Small intestine (tissue), 7 donors: Measurements from ENCODE around the gene PEX1. TPM values are rescaled to one million over a fixed set of nuclear protein-coding genes. Genes with fewer than 3 reads are reported as not detected.
"Not testable (repeated sequence)": the region's sequence is repeated elsewhere in the genome, so short reads cannot be mapped to it uniquely, and the experiment has no call there.

ENCODE experiments used
- DNase-seq, 2 donors: peaks; one replicate each; pipeline versions ENCODE4 v3.0.0 to v3.0.0-alpha.2; 2013
- FAIRE-seq: peaks from 2 replicates; lab custom pipeline; 2012; peaks lifted over from hg19 to GRCh38; lab: Jason Lieb, UNC
- H3K27ac ChIP-seq, 3 donors: one replicate each; pipeline ENCODE4 v1.5.1; 2013; ENCODE audit warnings: low read length in 2 of 3, mild to moderate bottlenecking in 2 of 3, control low read depth in 1 of 3, inconsistent platforms in 1 of 3, low read depth in 1 of 3, moderate library complexity in 1 of 3
- H3K27me3 ChIP-seq, 3 donors: one replicate each; pipeline ENCODE4 v1.6.1; 2013; ENCODE audit warnings: low read length in 3 of 3, inconsistent platforms in 1 of 3; ENCODE audit not compliant: control insufficient read depth in 3 of 3, insufficient read depth in 3 of 3
- H3K36me3 ChIP-seq, 3 donors: one replicate each; pipeline ENCODE4 v1.6.1; 2013; ENCODE audit warnings: low read length in 3 of 3, inconsistent platforms in 1 of 3, low read depth in 1 of 3, mild to moderate bottlenecking in 1 of 3, moderate library complexity in 1 of 3; ENCODE audit not compliant: control insufficient read depth in 3 of 3, insufficient read depth in 2 of 3
- H3K4me1 ChIP-seq, 3 donors: one replicate each; pipeline ENCODE4 v1.6.1; 2013; ENCODE audit warnings: low read length in 2 of 3, inconsistent platforms in 1 of 3, low read depth in 1 of 3, mild to moderate bottlenecking in 1 of 3, moderate library complexity in 1 of 3; ENCODE audit not compliant: control insufficient read depth in 3 of 3, insufficient read depth in 2 of 3
- H3K4me3 ChIP-seq, 3 donors: one replicate each; pipeline ENCODE4 v1.5.1; 2013; ENCODE audit warnings: low read length in 3 of 3, control low read depth in 1 of 3, inconsistent platforms in 1 of 3, low read depth in 1 of 3, mild to moderate bottlenecking in 1 of 3, moderate library complexity in 1 of 3
- H3K9me3 ChIP-seq, 2 donors: one replicate each; pipeline ENCODE4 v1.6.1; 2013; ENCODE audit warnings: low read depth in 1 of 2, low read length in 1 of 2; ENCODE audit not compliant: control insufficient read depth in 2 of 2, insufficient read depth in 1 of 2
- WGBS, 3 donors: extraction: QIAGEN DNeasy Blood & Tissue Kit; methylation state at CpG; one replicate each; pipeline ENCODE4 v1.1.7; 2013; 5-methylcytosine and 5-hydroxymethylcytosine counted together
- polyA plus RNA-seq, 4 donors: library from polyadenylated mRNA; stranded (reverse) in 3 of 4; unstranded in 1 of 4; fragments of 200-250 nt in 3 of 4; fragments of 120-200 nt in 1 of 4; gene quantifications; one replicate each; pipeline versions ENCODE4 v1.2.1 to v1.2.3, GENCODE V29; 2013
- donor health status: healthy with polysubstance abuse.
- donor health status: control.
- donor health status: control.
- donor health status: Bipolar disorder and iron deficiency.
- donor health status: healthy.

PEX1 gene
- polyA plus RNA-seq, 4 donors: 9.2 to 36.5 (median 12.0) TPM

DNA sequence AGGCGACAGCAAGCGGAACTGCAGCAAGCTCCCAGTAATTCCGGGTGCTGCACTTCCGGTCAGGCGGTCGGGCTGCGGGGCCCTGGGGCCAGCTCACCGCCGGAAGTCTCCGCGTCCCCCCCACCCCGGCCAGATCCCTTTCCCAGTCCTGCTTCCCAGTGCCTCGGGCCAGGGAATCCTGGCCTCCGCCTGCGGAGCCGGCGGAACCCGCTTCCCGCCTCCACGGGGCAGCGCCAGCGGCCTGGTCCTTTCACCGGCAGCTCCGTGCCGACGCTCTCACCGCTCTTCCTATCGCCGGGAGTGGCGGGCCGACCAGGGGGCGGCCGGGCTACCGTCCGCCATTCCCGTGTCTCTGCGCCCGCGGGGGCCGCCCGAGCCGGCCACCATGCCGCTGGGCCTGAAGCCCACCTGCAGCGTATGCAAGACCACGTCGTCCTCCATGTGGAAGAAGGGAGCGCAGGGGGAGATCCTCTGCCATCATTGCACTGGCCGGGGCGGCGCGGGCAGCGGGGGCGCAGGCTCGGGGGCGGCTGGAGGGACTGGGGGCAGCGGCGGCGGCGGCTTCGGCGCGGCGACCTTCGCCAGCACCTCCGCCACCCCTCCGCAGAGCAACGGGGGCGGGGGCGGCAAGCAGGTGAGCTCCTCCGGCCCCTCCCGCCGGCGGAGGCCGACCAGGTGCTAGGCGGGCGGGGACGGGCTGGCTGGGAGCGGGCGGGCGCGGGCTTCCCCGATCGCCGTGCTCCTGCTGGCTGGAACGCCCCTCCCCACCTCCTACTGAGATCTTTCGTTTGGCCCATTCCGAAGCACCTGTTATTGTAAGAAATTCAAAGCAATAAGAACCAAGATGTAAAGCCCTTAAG, 80.7 kb downstream of the PEX1 start, which contains the start of gene GATAD1:
GATAD1 (plus strand) TSS at position 138 of the 860 bp plus-strand sequence; CDS start at position 386, 248 bp downstream.
- peak within 1 kb of the TSS; percentile 80 to 98 (median 95) for H3K4me3 ChIP-seq
- FAIRE-seq: no peak
- no peaks in the 10 kb centered on the region for H3K27me3 ChIP-seq
- peaks cover 0 to 7% (median 5%) of the 10 kb centered on the region in 3 donors for H3K36me3 ChIP-seq
- H3K27ac ChIP-seq: peak within 1 kb of the TSS; percentile 95 to 99 (median 98)
- H3K4me1 ChIP-seq: peaks cover 1 to 12% (median 2%) of the 10 kb centered on the region in 3 donors
- DNase-seq: peak; percentile 91 to 95
- H3K9me3 ChIP-seq: peaks cover 0 to under 1% of the 10 kb centered on the region in 2 donors
- WGBS, 3 donors: 0 to 1% (median 0%) methylated on average over 74 to 87 of the region's 87 CpGs

DNA sequence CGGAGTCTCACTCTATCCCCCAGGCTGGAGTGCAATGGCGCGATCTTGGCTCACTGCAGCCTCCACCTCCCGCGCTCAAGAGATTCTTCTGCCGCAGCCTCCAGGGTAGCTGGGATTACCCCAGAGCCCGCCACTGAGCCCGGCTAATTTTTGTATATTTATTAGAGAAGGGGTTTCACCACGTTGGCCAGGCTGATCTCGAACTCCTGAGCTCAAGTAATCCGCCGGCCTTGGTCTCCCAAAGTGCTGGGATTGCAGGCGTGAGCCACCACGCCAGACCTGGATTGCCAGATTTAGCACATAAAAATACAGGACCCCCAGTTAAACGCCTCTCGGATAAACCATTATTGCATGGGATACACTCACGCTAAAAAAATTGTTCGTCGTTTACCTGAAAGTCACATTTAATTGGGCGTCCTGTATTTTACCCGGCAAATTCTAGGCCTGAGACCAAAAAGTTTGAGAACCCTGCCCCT, 81.4 kb downstream of the PEX1 start:
- H3K36me3 ChIP-seq: peaks cover 0 to 3% (median 0%) of the 10 kb centered on the region in 3 donors
- peaks cover 1 to 12% (median 2%) of the 10 kb centered on the region in 3 donors for H3K4me1 ChIP-seq
- WGBS, 3 donors: 53 to 56% (median 56%) methylated on average over 21 of the region's 21 CpGs
- peak overlapping the region in 2 of 3 donors; percentile 95 to 98 for H3K27ac ChIP-seq
- FAIRE-seq: no peak
- H3K4me3 ChIP-seq: peak overlapping the region; percentile 80 to 98 (median 95)
- DNase-seq: no peak
- no peaks in the 10 kb centered on the region for H3K27me3 ChIP-seq
- peaks cover 0 to 8% of the 10 kb centered on the region in 2 donors for H3K9me3 ChIP-seq

DNA sequence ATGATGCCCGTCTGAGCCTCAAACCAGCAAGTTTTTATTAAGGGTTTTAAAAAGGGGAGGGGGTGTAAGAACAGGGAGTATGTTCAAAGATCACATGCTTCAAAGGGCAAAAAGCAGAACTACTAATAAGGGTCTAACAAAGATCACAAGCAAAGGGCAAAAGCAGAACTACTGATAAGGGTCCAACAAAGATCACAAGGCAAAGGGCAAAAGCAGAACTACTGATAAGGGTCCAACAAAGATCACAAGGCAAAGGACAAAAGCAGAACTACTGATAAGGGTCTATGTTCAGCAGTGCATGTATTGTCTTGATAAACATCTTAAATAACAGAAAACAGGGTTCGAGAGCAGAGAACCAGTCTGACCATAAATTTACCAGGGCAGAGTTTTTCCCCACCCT, 85.6 kb downstream of the PEX1 start:
- not testable (repeated sequence) for FAIRE-seq, H3K4me1 ChIP-seq, DNase-seq, H3K4me3 ChIP-seq, H3K9me3 ChIP-seq, H3K36me3 ChIP-seq, H3K27me3 ChIP-seq, H3K27ac ChIP-seq
- WGBS, 3 donors: 46 to 65% (median 53%) methylated on average over 2 of the region's 2 CpGs

DNA sequence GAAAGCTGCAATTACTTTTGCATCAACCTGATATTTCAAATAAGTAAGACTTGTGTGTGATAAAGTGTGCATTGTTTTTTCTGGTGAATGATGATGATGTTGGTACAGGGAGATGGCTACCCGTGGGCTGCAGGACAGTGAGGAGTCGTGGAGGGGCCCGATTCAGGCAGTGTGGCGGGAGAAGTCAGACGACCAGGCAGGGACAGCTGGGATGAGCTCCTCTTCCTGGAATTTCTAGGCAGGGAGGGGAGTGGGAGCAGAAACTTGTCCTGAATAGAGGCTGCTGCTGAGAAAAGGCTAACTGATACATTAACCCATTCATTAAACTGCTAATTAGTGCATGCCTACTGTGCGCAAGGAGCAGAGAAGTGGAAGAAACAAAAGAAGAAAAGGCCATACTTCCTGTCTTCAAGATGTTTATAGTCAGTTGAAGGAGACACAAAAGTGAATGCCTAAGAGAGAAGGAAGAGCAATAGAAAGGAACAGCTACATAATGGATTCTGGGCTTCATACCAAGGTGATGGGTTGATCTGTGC, 90.3 kb downstream of the PEX1 start:
- Histone ChIP-seq H3K4me1 (no peaks in the 10 kb centered on the region), H3K9me3 (peaks cover 0 to 9% of the 10 kb centered on the region in 2 donors), H3K4me3 (no peak overlapping the region), H3K27ac (no peak overlapping the region), H3K27me3 (no peaks in the 10 kb centered on the region), H3K36me3 (no peaks in the 10 kb centered on the region)
- DNase-seq (no peak), FAIRE-seq (no peak)
- WGBS, 3 donors: 67 to 79% (median 76%) methylated on average over 6 of the region's 6 CpGs

Other genes starting within 250 kb of the PEX1 start
- 10 to 100 TPM; 13.6 to 74.6 (median 15.5) TPM for gene GATAD1, start 81.0 kb downstream of the PEX1 start, polyA plus RNA-seq
- under 1 TPM in 2 of 4 donors, not detected in 2; 0.01 to 0.93 TPM for gene ERVW-1, start 50.6 kb downstream of the PEX1 start, polyA plus RNA-seq
- gene RBM48, start 275 bp upstream of the PEX1 start, polyA plus RNA-seq: 10 to 100 TPM in 1 of 4 donors, 1 to 10 TPM in 3; 6.4 to 15.9 (median 7.1) TPM
- gene FAM133B, start 61.9 kb upstream of the PEX1 start, polyA plus RNA-seq: 10 to 100 TPM; 14.2 to 33.9 (median 24.6) TPM